GM19025 (cell line): ENCODE results near the gene RNF212.

Experiments
- ATAC-seq: cut with Tn5 transposase; IDR thresholded peaks from one replicate; pipeline ENCODE4 v1.9.1; 2021; ENCODE audit warnings: mild to moderate bottlenecking, low read depth, moderate library complexity; ENCODE audit not compliant: unreplicated experiment

The RNF212 gene

GRCh38 chr4:1023895-1024740 lies 89.2 kb downstream of the RNF212 start:
- no peak for ATAC-seq

DNA sequence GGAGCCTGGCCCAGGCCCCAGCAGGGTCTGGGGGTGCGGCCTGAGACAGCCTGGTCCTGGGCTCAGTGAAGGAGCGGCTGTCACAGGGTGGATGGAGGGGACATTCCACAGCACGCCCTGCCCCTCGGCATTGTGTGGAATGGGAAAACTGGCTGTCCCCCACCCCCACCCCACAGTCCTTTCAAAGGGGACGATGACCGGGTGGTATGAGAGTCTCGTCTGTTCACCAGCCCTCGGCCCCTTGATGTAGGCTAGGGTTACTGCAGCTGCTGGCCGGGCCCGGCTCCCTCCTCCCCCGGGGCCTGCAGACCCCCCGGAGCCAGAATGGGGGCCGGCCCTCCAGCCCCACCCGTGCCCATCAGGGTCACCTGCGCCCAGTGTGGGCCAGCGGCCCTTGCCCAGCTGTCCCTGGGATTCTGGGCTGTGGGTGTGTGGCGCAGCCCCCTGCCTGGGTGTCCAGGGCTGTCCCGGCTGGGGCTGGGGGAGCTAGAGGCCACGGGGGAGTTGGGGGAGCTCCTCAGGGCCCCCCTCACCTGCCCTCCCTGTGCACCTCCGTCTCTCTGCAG lies 90.2 kb downstream of the RNF212 start:
- no peak for ATAC-seq

DNA sequence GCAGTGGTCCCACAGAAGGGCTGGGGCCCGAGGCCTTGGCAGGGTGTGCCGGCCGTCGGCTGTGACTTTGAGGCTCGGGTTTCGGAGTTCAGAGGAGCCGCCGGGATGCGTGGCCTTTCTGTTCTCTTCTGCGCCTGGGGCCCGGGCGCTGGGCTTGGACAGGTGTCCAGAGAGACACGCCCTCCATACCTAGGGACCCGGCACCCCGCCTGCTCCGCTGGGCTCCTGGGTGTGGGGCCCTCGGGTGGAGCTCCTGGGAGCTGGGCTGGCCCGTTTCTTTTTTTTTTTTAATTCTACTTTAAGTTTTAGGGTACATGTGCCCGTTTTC lies 90.7 kb downstream of the RNF212 start:
- ATAC-seq: no peak

DNA sequence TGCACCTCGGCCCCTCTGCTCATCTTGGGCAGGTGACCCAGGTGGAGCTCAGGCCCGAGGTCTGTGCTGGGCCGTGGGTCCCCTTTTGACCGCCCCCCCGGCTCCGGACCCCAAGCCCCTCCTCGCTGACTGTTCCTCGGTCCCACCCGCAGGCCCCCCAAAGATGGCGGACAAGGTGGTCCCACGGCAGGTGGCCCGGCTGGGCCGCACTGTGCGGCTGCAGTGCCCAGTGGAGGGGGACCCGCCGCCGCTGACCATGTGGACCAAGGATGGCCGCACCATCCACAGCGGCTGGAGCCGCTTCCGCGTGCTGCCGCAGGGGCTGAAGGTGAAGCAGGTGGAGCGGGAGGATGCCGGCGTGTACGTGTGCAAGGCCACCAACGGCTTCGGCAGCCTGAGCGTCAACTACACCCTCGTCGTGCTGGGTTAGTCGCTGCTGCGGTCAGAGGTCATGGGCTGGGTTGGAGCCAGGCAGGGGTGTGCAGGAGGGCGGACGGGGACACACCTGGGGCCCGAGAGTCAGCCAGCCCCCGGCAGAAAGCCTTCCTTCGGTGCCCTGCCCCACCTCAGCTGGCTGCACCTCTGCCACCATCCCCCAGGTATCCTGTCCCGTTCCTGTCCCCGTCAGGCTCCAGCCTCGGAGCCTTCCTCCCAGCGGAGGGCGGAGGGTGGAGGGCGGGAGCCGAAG lies 91.2 kb downstream of the RNF212 start:
- ATAC-seq: no peak
